PFSK-1 (cell line): ENCODE measurements around the gene H6PD.

ENCODE experiments used
- POLR2AphosphoS5 ChIP-seq: IDR thresholded peaks from 2 replicates; pipeline ENCODE4 v1.6.1; 2012; ENCODE audit warnings: low read depth, mild to moderate bottlenecking, control low read depth, low read length, moderate library complexity
- SIN3A ChIP-seq: IDR thresholded peaks from 2 replicates; pipeline ENCODE4 v1.6.1; 2012; ENCODE audit warnings: mild to moderate bottlenecking, low read length, moderate library complexity, borderline replicate concordance; ENCODE audit not compliant: insufficient read depth
- TAF1 ChIP-seq: IDR thresholded peaks from 2 replicates; pipeline ENCODE4 v1.6.1; 2012; ENCODE audit warnings: low read length, control low read depth, borderline replicate concordance; ENCODE audit not compliant: insufficient read depth

- TF ChIP-seq POLR2AphosphoS5 (no peak), TAF1 (no peak), SIN3A (no peak)
These were observed 11.6 kb downstream of the H6PD start for GRCh38 chr1:9246215-9246614.
